Activated gamma-delta T cell treated with anti-CD3 and anti-CD28 coated beads, Interleukin-2, amount 50 U/mL, for 16 hours (primary cell): Measurements from ENCODE around the gene ZNF846.
A peak's percentile ranks its signal among the peaks of the same experiment; 100 is the strongest.
"Not testable (repeated sequence)": the region's sequence is repeated elsewhere in the genome, so short reads cannot be mapped to it uniquely, and the experiment has no call there.

Experiments used
- DNase-seq: peaks from one replicate; pipeline ENCODE4 v3.0.0-alpha.2; 2020; ENCODE audit warnings: low read depth

Gene ZNF846

DNA sequence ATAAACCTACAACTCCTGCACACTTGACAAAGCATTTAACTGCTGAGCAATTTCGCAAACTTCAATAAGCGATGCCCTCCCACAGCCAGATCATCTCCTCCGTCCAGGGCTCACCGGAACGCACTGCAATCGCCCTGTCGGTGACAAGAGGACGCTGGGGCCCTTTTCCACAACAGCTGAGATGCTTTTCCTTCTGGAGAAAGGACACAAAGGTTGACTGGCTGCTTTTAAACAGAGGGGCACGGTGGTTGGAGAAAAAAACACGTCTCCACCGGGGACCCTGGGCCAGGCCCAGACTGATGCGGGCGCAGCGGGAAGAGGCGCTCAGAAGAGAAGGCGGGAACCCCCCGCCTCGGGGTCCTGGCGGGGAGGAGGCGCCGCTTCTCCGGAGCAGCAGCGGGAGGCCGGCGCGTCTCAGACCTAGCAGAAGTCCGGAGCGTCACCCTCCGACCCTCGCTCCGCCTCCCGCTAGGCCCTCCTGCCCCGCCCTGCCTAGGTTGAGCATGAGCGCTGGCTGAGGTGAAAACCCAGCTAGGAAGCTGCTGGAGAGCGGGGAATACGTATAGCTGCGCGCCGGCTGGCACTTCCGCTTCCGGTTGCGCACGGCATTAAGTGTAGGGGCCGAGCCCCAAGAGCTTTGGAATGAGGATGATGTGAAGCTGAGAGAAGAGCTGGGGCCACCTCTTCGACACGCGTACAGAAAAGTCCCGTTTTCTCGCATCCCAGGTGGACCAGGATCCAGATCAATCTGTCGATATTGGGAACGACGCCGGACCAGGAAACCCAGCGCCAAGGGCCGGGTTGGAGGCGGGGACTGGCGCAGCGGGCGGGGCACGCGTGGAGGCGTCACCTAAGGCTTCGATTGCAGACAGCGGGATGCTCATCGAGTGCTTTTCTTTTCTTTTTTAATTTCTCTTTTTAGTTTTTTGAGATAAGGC, at the start of gene ZNF846:
Gene ZNF846 (minus strand): TSS at position 564 of the 938 bp plus-strand sequence. CDS start 3,788 bp downstream, outside the sequence.
- peak; percentile 84 for DNase-seq

DNA sequence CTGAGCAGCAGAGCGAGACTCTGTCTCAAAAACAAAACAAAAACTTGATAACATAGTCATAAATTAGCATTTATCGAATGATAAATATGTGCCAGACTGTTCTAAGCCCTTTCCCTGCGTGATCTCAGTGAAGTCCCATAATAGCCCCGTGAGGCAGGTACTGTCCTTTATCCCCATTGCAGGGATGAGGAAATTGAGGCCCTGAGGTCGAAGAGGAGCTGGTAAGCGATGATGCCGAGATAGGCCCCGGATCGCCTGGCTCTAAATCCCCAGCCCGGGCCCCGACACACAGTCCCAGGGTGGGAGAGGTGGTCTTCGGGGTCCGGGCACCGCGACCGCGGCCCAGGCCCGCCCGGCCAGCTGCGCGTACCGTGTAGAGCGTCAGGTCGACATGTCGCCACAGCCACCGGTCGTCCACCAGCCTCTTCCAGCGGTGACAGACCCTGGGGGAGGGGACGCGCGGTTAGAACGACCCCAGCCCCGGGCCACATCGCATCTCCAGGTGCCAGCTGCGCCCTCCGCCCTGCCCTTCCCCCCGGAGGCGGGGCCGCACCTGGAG, 49.7 kb upstream of the ZNF846 start:
- DNase-seq: no peak

DNA sequence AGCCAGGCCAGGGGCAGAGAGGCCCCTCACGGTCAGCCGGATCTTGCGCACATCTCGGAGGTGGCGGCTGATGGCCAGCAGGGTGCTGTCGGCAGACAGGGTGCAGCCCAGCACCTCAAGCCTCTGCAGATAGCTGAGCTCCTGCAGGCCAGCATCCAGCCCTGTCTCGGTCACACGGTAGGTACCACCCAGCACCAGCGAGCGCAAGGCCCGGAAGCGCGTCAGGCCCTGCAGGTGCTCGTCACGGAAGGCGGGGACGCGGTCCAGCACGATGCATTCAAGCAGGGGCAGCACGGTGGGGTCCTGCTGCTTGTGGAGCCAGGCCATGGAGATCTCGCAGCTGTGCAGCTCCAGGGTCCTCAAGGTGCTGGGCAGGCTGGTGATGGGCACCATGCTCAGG, 42.6 kb upstream of the ZNF846 start:
- DNase-seq: no peak

DNA sequence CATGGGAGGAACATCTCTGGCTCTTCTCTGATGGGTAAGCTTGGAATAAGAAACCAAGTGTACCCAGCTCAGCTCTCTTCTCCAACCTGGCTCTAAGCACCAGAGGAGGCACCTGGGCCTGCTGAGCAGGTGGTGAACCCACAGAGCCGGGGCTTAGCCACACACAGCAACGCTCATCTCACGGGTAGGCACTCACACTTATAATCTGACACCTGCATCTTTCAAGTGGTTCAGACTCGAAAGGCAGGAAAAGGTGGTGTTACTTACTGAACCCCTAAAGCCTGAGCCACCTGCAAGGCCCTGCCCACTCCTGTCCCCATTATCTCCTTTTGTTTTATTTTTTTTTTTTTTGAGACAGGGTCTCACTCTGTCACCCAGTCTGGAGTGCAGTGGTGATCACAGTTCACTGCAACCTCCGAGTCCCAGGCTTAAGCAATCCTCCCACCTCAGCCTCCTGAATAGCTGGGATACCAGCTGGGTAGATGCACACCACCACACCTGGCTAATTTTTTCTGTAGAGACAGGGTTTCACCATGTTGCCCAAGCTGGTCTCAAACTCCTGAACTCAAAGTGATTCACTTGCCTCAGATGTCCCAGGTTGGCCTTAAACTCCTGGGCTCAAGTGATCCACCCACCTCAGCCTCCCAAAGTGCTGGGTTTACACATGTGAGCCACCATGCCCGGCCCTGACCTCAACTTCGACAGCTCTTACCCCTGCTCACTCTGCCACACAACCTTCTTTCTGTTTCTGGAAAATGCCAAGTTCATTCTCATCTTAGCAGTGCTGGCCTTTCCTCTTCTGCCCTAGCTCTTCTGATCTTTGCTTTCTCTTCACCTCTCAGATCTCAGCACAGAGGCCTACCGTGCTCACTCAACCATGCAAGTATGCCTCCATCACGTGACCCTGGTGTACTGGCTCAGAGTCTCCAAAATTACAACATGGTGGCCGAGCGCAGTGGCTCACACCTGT, 40.6 kb upstream of the ZNF846 start:
- DNase-seq: peak; percentile 12

DNA sequence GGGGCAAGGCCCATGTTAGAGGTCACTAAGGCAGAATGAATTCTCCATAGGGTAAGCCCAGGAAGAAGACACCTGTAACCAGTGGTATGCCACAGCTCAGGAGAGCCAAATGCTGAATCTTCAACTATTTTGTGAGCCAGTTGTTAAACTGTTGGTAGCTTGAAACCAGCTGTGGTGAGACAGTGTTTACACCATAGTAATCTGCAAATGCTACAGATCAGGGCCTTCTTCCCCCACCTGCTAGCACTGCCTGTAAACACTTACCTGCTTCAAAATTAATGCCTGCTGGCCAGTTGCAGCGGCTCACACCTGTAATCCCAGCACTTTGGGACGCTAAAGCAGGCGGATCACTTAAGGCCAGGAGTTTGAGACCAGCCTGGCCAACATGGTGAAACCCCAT, 38.3 kb upstream of the ZNF846 start:
- DNase-seq: no peak

DNA sequence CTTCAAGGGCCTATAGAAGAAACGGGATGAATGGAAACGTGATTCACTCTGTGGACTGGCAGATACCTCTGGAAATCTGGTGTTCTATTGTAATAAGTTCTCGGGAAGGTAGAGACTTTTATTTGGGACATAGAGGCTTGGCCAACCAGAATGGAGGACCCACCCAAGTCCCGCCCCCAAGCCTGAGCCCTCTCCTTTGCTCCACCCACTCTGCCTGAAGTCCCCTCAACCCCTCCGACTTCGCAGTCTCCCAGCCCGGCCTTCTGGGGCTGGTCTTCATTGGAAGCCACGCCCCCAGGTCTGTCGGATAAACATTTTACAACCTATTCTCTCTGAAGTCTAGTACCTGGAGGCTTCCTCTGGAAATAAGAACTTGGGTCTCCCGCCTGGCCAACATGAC, 33.4 kb upstream of the ZNF846 start:
- DNase-seq: no peak

DNA sequence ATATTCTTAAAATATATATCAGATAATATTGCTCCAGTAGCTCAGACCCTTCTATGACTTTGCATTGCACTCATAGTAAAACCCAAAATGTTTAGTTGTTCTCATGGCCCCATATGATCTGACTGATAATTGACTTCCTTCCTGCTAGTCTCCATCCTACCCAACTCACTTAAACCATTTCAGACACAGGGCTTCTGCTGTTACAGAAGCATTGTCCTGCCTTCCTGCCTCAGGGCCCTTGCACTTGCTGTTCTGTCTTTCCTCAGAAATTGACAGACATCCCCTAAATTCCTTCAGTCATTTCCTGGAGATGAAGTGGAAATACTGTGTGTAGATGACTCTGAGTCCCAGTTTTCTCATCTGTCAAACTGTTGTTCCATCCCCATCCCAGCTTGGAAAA, 30.6 kb upstream of the ZNF846 start:
- no peak for DNase-seq

DNA sequence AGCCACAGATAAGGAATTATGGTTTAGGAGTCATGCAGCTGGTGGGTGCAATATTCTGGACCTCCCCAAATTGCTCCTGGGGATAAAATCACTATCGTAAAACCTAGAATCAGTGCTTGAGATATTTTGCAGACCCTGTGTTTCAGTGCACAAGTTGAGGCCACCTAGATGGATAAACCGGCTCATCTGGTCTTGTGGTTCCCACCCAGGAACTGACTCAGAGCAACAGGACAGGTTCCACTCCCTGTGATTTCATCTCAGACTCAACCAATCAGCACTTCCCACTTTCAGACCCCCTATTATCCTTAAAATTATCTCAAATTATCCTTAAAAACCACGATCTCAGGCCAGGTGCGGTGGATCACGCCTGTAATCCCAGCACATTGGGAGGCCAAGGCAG, 29.3 kb upstream of the ZNF846 start:
- DNase-seq: no peak

DNA sequence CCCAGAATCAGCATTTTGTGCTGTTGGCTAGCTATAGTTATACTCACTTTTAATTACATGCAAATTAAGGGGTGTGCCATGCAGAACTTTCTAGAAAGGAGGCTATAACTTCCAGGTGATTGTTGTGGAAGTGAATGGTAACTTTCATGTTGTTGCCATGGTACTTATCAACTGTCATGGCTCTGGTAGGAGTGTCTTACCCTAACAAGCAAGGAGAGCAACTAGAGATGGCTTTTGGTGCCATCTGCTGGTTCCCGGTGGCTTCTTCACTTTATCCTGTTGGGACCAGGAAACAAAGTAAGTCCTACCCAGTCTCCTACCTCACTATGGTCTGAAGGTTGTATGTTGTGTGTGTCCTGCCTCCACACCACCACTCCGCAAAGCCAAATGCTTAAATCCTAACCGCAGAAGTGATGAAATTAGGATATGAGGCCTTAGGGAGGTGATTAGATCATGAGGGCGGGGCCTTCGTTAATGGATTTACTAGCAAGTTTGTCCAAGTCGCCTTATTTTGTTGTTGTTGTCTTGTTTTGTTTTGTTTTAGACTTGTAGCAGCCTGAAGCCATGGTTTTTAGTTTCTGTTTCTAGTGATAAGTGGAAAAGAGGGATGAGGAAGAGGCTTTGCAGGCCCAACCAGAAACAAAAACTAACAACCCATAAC, 27.7 kb upstream of the ZNF846 start:
- peak; percentile 78 for DNase-seq

DNA sequence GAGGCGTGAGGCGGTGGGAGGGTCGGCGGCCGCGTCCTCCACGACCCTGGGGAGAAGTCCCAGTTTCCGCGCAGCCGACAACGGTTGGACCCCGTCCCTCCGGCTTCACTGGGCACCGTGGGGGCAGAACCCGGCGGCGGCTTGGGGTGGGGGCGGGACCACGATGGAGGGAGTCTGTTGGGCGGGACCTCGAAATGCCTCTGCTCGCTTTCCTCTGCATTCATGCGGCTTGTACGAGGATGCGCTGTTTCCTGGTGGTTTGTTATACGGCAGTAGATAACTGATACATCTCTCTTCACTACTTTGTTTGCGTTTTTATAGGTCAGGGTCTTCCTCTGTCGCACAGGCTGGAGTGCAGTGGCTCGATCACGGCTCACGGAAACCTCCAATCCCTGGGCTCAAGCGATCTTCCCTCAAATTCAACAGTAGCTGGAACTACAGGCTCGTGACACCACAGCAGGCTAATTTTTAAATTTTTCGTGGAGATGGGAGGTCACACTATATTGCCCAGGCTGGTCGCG, 24.6 kb upstream of the ZNF846 start:
- DNase-seq: peak; percentile 53

DNA sequence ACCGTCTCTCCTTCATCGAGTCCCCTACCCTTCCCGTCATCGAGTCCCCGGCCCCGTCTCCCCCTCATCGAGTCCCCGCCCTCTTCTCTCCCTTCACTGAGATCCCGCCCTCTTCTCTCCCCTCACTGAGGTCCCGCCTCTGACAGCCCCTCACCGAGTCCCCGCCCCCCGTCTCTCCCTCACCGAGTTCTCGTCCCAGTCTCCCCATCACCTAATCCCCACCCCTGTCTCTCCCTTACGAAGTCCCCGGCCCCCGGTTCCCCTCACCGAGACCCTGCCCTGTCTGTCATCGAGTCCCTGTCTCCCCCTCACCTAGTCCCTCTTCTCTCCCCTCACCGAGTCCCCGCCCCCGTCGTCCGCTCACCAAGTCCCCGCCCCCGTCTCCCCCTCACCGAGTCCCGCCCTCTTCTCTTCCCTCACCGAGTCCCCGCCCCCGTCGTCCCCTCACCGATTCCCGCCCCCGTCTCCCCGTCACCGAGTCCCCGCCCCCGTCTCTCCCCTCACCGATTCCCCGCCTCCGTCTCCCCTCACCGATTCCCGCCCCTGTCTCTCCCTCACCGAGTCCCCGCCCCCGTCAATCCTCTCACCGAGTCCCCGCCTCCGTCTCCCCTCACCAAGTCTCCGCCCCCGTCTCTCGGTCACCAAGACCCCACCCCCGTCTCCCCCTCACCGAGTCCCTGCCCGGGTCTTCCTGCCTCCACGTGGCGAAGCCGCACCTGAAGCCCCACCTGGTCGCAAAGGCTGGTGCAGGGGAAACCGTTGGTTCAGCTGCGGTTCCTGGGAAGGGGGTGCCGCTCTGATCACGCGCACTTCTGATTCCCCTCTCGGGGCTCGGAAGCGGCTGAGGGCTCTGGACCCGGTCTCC, 23.9 kb upstream of the ZNF846 start:
- peak; percentile 92 for DNase-seq

DNA sequence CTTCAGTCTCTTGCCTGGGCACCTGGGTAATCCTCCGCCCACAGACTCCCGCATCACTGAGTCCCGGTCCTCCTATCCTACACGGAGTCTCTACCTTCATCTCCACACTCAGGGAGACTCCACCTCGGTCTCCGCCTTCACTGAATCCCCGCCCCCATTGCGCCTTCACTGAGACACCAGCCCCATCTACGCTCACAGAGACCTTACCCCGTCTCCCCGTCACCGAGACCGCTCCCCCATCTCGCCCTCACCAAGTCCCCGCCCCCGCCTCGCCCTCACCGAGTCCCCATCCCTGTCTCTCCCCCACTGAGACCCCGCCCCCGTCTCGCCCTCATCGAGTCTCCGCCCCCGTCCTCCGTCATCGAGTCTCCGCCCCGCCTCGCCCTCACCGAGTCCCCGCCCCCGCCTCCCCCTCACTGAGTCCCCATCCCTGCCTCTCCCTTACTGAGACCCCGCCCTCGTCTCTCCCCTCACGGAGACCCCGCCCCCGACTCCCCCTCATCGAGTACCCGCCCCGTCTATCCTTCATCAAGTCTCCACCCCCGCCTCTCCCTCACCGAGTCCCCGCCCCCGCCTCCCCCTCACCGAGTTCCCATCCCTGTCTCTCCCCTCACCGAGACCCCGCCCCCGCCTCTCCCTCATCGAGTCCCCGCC, 23.1 kb upstream of the ZNF846 start:
- peak; percentile 89 for DNase-seq

DNA sequence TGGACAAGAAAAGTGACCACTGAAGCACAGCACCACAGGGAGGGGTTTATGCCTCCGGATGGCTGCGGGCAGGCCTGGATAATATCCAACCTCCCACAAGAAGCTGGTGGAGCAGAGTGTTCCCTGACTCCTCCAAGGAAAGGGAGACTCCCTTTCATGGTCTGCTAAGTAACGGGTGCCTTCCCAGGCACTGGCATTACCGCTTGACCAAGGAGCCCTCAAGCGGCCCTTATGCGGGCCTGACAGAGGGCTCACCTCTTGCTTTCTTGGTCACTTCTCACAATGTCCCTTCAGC, 22.5 kb upstream of the ZNF846 start:
- DNase-seq: not testable (repeated sequence)

DNA sequence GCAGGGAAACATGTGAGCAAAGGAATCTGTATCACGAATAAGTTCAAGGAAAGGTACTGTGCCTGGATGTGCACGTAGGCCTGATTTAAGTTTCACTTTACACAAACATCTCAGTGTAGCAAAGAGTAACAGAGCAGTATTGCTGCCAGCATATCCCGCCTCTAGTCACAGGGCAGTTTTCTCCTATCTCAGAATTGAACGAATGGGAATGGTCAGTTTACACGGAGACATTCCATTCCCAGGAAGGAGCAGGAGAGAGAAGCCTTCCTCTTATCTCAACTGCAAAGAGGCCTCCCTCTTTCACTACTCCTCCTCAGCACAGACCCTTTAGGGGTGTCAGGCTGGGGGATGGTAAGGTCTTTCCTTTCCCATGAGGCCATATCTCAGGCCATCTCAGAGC, 21.0 kb upstream of the ZNF846 start:
- not testable (repeated sequence) for DNase-seq

DNA sequence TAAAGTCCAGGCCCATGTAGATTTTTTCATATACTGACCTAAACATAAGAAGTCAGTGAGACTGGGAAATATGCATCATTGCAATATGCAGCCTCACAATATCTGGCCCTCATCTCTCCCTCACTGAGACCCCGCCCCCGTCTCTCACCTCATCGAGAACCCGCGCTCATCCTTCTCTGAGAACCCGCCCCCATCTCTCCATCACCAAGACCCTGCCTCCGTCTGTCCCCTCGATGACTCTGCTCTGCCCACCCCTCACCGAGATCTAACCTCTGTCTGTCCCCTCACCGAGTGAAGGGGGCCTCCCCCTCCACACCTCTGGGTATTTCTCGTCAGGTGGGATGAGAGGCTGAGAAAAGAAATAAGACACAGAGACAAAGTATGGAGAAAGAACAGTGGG, 20.5 kb upstream of the ZNF846 start:
- no peak for DNase-seq

DNA sequence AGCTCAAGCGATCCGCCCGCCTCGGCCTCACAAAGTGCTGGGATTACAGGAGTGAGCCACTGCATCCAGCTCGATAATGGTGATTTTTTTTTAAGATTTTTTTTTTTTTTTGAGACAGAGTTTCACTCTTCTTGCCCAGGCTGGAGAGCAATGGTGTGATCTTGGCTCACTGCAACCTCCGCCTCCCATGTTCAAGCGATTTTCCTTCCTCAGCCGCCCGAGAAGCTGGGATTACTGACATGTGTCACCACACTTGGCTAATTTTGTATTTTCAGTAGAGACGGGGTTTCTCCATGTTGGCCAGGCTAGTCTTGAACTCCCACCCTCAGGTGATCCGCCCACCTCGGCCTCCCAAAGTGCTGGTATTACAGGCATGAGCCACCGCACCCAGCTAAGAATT, 20.1 kb upstream of the ZNF846 start:
- DNase-seq: not testable (repeated sequence)

DNA sequence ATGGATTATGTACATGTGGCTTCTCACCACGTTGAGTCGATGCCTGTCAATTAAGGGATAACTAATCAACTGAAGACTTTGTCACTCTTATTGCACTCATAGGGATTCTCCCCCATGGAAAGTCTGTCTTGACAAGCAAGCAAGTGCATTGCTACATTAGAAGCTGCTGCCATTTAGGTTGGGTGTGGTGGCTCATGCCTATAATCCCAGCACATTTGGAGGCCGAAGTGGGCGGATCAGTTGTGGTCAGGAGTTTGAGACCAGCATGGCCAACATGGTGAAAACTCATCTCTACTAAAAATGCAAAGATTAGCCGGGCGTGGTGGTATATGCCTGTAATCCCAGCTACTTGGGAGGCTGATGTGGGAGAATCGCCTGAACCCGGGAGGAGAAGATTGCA, 18.3 kb upstream of the ZNF846 start:
- DNase-seq: no peak

DNA sequence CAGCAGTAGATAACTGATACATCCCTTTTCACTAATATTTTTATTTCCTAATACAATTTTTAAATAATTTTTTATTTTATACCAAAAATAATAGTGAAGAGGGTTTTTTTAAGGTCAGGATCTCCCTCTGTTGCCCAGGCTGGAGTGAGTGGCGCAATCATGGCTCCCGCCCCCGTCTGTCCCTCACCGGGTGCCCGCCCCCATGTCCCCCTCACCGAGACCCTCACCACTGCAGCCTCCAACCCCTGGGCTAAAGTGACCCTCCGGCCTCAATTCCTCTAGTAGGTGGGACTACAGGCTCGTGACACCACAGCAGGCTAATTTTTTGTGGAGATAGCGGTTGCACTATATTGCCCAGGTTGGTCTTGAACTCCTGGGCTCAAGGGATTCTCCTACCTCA, 17.8 kb upstream of the ZNF846 start:
- no peak for DNase-seq

DNA sequence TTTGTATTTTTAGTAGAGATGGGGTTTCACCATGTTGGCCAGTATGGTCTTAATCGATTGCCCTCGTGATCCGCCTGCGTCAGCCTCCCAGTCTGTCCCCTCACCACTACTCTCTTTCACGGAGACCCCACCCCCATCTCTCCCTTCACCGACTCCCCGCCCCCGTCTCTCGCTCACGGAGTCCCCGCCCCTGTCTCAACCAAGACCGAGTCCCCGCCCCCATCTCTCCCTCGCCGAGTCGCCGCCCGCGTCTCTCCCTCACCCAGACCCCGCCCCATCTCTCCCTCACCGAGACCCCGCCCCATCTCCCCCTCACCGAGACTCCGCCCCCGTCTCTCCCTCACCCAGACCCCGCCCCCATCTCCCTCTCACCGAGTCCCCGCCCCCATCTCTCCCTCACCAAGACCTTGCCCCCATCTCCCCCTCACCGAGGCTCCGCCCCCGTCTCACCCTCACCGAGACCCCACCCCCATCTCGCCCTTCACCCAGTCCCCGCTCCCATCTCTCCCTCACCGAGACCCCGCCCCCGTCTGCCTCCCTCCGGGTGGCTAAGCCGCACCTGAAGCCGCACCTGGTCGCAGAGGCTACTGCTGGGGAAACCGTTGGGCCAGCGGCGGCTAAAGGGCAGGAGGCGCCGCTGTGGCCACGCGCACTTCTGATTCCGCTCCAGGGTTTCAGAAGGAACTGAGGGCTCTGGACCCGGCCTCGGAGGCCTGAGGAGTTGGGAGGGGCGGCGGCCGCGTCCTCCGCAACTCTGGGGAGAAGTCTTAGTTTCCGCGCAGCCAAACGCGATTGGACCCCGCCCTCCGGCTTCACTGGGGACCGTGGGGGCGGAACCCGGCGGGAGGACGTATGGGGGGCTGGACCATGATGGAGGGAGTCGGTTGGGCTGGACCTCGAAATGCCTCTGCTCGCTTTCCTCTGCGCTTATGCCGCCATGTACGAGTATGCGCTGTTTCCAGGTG, 17.1 kb upstream of the ZNF846 start:
- peak; percentile 97 for DNase-seq
